ENCODE measurements around the gene HOOK1.

- TF ChIP-seq, protein P1, sequence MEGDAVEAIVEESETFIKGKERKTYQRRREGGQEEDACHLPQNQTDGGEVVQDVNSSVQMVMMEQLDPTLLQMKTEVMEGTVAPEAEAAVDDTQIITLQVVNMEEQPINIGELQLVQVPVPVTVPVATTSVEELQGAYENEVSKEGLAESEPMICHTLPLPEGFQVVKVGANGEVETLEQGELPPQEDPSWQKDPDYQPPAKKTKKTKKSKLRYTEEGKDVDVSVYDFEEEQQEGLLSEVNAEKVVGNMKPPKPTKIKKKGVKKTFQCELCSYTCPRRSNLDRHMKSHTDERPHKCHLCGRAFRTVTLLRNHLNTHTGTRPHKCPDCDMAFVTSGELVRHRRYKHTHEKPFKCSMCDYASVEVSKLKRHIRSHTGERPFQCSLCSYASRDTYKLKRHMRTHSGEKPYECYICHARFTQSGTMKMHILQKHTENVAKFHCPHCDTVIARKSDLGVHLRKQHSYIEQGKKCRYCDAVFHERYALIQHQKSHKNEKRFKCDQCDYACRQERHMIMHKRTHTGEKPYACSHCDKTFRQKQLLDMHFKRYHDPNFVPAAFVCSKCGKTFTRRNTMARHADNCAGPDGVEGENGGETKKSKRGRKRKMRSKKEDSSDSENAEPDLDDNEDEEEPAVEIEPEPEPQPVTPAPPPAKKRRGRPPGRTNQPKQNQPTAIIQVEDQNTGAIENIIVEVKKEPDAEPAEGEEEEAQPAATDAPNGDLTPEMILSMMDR (IDR thresholded peaks at IDR 0.05): no peak
- TF ChIP-seq POLR2AphosphoS5 (IDR thresholded peaks at IDR 0.05) (no peak), POLR2A (IDR thresholded peaks at IDR 0.05) (no peak), EP300 (IDR thresholded peaks at IDR 0.05) (no peak)
Measured at GRCh38 chr1:59892841-59893811, 78.4 kb downstream of the HOOK1 start.

Data from suprapubic skin (tissue), 4 donors.